ENCODE data around the gene GCNT1. TPM values are rescaled to one million over a fixed set of nuclear protein-coding genes. Genes with fewer than 3 reads are reported as not detected.

Gene GCNT1
- total RNA-seq, 4 donors from 2014 or later, result 3.8 to 14.4 (median 7.5) TPM

DNA sequence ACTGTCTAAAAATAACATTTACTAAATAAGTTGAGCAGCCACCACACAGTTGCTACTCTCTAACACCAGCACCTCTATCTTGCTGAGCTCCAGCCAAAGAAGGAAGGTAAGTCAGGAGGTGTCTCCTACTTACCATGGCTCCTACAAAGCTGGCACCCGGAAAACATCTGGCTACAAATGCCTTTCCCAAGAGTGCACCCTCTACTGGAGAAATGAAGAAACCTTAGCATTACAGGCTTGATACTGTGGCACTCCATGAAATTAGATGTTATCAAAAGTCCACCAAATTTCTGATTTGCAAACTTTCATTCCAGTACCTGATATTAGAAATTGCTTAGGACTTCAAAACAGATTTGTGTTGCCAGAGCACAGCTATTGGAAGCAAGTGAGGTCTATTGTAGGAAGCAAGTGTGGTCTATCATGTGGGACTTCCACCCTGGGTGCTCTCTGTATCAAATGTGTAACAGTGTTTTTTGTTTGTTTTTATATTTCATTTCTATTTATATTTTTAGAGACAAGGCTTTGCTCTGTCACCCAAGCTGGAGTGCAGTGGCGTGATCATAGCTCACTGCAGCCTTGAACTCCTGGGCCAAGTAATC, 39.1 kb upstream of the GCNT1 start:
- TF ChIP-seq, protein P1, sequence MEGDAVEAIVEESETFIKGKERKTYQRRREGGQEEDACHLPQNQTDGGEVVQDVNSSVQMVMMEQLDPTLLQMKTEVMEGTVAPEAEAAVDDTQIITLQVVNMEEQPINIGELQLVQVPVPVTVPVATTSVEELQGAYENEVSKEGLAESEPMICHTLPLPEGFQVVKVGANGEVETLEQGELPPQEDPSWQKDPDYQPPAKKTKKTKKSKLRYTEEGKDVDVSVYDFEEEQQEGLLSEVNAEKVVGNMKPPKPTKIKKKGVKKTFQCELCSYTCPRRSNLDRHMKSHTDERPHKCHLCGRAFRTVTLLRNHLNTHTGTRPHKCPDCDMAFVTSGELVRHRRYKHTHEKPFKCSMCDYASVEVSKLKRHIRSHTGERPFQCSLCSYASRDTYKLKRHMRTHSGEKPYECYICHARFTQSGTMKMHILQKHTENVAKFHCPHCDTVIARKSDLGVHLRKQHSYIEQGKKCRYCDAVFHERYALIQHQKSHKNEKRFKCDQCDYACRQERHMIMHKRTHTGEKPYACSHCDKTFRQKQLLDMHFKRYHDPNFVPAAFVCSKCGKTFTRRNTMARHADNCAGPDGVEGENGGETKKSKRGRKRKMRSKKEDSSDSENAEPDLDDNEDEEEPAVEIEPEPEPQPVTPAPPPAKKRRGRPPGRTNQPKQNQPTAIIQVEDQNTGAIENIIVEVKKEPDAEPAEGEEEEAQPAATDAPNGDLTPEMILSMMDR (IDR thresholded peaks at IDR 0.05; ENCODE audit: low read depth), result no peak

DNA sequence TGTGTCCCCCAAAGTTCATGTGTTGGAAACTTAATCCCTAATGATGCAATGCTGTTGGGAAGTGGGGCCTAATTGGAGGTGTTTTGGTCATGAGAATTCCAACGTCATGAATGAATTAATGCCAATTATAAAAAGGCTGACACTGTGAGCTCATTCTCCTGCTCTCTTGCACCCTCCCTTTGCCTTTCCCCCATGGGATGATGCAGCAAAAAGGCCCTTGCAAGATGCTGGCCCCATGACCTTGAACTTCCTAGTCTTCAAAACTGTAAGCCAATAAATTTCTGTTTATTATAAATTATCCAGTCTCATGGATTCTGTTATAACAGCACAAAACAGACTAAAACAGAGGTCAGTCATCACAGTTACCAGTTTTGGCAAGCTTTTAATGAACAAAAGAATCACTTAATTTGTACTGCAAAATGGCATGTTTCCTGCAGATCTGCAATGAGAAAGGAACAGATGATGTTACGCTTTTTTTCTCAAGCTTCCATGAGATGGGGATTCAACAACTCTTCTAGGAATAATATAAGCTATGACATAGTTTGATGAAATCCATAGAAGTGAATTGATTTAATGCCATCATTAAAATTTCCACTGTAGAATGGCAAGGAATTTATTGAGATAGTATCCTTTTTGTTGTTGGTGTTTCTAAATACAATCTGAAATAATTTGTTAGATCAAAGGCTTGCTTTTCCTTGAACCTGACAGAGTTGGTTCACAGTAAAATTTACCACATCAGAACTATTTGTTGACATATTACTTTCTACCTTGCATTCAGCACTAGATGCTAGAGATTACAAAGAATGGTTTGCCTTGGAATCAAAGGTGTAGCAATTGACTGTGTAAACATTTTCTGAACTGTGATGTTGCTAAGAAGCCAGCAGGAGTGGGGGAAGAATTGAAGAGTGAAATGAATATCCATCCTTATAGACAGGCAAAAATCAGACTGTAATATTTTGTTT, 35.5 kb upstream of the GCNT1 start:
- TF ChIP-seq, protein P1 (IDR thresholded peaks at IDR 0.05; ENCODE audit: low read depth), result no peak

DNA sequence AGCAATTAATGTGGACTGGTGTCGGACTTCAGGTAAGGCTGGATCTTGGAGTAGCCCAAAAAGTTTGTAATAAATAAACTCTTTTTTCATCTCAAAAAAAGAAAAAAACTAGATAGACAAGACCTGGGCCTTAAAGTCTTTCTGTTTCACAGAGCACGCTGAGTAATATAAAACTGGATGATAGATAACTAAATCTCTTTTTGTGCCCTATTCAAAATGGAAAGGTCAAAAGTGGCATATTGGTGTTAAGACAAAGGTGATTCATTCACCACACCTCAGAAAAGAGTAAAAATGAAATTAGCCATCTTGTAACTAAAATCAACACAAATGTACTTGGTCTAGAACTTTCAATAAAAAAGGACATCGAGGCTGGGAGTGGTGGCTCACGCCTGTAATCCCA, 34.5 kb upstream of the GCNT1 start:
- TF ChIP-seq, protein P1 (IDR thresholded peaks at IDR 0.05; ENCODE audit: low read depth), result no peak

DNA sequence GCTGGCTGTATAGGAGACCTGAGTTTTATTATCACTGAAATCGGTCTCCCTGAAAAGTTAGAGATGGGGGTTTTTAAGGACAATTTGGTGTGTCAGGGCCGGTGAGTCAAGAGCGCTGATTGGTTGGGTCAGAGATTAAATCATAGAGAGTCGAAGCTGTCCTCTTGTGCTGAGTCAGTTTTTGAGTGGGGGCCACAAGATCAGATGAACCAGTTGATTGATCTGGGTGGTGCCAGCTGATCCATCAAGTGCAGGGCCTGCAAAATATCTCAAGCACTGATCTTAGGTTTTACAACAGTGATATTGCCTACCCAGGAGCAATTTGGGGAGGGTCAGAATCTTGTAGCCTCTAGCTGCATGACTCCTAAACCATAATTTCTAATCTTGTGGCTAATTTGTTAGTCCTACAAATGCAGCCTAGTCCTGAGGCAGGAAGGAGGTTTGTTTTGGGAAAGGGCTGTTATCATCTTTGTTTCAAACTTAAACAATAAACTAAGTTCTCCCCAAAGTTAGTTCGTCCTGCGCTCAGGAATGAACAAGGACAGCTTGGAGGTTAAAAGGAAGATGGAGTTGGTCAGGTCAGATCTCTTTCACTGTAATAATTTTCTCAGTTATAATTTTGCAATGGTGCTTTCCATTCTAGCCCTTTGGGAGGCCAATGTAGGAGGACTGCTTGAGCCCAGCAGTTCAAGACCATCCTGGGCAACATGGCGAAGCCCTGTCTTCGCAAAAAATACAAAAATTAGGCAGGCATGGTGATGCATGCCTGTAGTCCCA, 33.1 kb upstream of the GCNT1 start:
- TF ChIP-seq, protein P1 (IDR thresholded peaks at IDR 0.05; ENCODE audit: low read depth), result no peak

DNA sequence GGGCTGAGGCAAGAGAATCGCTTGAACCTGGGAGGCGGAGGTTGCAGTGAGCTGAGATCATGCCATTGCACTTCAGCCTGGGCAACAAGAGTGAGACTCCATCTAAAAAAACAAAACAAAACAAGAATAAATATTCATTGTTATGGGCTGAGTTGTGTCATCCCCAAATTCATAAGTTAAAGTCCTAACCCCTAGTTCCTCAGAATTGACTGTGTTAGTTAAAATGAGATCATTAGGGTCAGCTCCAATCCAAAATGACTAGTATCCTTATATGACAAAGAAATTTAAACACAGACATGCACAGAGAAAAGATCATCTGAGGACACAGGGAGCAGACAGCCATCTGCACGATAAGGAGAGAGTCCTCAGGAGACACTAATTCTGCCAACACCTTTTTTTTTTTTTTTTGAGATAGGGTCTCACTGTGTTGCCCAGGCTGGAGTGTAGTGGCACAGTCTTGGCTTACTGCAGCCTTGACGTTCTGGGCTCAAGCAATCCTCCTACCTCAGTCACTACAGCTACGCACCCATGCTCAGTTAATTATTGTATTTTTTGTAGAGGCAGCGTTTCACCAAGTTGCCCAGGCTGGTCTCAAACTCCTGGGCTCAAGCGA, 32.1 kb upstream of the GCNT1 start:
- TF ChIP-seq, protein P1 (IDR thresholded peaks at IDR 0.05; ENCODE audit: low read depth), result no peak

DNA sequence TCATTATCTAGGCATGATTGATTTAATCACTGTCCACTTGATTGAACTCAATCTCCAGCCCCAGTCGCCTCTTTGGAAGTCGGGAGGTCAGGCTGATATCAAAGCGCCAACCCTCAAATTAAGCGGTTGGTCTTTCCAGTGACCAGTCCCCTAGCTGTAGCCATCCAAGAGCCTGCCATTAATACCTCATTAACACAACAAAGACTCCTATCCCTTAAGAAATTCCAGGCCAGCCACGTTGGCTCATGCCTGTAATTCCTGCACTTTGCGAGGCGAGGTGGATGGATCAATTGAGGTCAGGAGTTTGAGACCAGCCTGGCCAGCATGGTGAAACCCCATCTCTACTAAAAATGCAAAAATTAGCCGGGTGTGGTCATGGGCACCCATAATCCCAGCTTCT, 27.4 kb upstream of the GCNT1 start:
- TF ChIP-seq, protein P1 (IDR thresholded peaks at IDR 0.05; ENCODE audit: low read depth), result no peak

All from subcutaneous adipose tissue (tissue), 4 donors.